Loucy (cell line): ENCODE measurements around the gene PPP1R10.

Experiments used
- EZH2phosphoT487 ChIP-seq: fragments of 200-600 bp; IDR thresholded peaks from 2 replicates; pipeline ENCODE4 v1.6.1; 2018; ENCODE audit warnings: antibody characterized with exemption, mild to moderate bottlenecking, moderate library complexity, borderline replicate concordance
- TF ChIP-seq, protein P1 (sequence below): fragments of 200-600 bp; sonication (generic); conservative IDR thresholded peaks from 2 replicates; pipeline ENCODE4 v1.5.1; 2014; ENCODE audit warnings: mild to moderate bottlenecking, antibody characterized with exemption, low read length

DNA sequence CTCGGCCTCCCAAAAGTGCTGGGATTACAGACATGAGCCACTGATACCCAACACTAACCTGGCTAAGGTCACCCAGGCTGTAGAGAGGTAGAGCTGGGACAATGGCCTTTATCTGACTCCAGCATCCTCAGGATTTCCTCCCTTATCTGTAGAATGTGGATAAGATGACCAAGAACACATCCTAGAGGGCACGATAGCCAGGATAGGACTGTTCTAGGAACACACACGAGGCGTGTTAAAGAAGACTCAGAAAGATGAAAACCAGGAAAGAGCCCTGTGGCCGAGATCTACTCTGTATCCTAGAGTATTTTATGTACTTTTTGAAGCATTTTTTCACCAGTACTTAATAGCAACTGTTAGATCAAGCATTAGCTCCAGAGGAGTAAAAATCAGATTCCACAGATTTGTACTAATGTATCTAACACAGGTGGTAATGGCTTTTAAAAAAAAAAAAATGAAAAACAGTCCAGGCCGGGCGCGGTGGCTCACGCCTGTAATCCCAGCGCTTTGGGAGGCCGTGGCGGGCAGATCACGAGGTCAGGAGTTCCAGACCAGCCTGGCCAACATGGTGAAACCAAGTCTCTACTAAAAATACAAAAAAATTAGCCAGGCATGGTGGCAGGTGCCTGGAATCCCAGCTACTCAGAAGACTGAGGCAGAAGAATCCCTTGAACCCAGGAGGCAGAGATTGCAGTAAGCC, 17.3 kb downstream of the PPP1R10 start:
- TF ChIP-seq, protein P1, sequence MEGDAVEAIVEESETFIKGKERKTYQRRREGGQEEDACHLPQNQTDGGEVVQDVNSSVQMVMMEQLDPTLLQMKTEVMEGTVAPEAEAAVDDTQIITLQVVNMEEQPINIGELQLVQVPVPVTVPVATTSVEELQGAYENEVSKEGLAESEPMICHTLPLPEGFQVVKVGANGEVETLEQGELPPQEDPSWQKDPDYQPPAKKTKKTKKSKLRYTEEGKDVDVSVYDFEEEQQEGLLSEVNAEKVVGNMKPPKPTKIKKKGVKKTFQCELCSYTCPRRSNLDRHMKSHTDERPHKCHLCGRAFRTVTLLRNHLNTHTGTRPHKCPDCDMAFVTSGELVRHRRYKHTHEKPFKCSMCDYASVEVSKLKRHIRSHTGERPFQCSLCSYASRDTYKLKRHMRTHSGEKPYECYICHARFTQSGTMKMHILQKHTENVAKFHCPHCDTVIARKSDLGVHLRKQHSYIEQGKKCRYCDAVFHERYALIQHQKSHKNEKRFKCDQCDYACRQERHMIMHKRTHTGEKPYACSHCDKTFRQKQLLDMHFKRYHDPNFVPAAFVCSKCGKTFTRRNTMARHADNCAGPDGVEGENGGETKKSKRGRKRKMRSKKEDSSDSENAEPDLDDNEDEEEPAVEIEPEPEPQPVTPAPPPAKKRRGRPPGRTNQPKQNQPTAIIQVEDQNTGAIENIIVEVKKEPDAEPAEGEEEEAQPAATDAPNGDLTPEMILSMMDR, result no peak
- TF ChIP-seq EZH2phosphoT487, result no peak
